SIG-M5 (cell line): ENCODE data around the gene RABL3.
"Not testable (repeated sequence)": the region's sequence is repeated elsewhere in the genome, so short reads cannot be mapped to it uniquely, and the experiment has no call there.

ENCODE experiments used
- DNase-seq: peaks from one replicate; lab custom pipeline; 2025; lab: John Stamatoyannopoulos, UW

Gene RABL3

DNA sequence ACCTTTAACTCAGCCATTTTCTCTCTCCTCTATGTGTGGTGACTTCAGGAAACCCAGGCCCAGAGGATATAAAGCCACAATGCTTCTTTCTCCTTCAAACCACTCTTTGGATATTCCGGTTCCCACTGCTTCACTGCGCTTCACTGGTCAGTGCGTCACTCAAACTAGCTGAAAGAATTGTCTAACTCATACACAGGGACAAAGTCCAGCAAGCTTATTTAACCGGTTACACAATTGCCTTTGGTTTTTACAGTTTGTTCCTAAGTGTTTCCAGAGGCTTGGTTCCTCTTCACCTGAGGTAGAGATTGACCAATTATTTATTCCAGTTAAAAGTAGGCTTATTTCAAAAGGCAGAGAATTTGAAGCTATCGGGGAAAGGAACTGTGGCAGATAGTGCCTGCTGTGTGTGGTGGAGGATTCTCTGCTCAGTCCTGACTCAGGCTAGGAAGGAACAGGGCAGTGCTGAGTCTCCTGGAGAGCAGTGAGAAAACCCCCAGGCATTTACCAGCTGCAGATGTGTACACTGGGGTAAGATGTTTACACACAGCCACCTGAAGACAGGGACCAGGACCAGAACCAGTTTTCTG is 60.1 kb downstream of the RABL3 start, which contains the start of gene HGD:
Gene HGD, minus strand, starts transcription at position 145 of the 587 bp plus-strand sequence. Its CDS starts 128 bp downstream, at position 17.
- no peak for DNase-seq

DNA sequence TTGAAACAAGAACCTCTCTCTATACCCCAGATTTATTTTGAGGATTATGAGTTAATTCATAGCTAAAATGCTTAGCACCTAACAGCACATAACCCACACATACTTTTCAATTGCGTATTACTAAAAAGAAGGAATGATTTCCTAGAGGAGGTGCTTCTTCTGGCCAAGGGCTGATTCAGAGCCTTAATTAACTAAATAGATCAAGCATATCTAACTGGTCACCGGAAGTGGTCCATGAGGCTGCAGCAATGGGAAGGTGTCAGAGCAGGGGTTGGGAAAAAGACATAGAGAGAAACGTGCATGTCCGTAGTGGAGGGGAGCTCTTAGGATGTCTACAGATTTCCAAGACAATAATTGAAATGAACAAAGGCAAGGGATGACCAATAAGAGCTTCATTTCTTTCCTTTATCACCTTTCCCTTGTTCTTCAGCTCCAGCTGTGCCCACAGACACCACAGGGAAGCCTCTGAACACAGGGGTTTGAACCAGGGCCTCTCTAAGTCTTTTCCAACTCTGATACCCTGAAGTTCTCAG is 60.7 kb downstream of the RABL3 start:
- no peak for DNase-seq

DNA sequence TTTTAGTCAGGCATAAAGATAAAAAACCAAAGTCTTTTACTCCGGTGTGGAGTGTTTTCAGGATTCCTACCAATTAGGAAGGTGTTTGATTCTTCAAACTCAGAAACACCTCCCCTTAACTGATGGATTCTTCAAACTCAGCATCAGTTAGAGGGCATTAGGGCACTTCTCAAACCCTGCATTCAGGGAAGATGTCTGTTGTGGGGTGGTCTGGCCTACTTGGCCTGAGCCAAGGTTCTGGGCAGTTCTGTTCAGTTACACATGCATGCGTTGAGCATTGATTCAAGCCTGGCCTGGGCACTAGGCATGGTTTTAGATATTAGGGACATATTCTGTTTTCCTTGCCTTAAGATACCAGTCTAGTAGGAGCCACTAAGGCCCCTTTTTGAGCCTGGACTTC is 61.3 kb downstream of the RABL3 start:
- DNase-seq, result no peak

DNA sequence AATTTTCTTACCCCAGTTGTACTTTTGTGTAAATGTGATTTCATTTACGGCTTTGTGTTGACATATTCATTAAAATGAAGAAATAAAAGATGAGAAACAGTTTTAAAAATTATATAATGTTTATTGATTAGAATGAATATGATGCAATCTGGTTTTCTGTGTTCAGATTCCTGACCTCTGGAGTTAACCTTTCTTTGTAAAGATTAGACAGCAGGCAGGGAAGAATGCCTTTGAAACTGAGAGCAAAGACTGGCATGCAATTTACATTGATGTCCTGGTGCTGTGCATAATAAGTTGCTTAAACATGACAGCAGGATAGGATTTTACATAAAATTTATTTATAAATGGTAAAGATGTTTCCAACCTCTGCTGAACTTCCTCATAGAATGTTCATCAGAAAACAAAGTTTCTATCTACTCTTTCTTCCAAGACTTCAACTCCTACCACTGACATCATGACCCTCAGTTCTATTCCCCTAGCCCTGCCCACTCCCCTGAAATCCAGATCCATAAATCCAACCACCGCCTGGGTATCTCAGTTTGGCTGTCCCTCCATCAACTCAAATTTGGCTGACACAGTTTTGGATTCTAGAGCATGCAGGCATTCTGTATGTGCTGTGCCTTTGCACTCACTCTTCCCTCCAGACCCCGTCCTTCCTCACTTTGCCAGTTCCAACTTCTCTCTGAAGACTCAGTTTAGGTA is 62.0 kb downstream of the RABL3 start:
- DNase-seq, result no peak

DNA sequence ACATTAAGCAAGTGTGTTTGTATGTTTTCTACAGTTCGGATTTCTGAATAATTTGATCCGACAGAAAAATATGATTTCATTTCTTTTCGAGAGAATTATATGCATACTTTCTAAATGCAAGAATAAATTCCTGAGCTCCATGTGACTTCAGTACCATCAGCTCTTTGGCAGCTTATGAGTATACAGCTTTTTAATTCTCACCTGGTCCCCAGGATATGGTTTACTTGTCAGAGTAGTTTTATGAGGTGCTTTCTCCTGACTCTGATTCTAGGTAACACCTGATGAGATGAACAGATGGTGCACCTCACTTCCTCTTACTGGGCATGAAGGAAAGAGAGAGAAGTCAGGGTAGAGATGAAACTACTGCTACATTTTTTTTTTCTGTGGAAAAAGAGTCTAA is 63.3 kb downstream of the RABL3 start:
- DNase-seq, result no peak

DNA sequence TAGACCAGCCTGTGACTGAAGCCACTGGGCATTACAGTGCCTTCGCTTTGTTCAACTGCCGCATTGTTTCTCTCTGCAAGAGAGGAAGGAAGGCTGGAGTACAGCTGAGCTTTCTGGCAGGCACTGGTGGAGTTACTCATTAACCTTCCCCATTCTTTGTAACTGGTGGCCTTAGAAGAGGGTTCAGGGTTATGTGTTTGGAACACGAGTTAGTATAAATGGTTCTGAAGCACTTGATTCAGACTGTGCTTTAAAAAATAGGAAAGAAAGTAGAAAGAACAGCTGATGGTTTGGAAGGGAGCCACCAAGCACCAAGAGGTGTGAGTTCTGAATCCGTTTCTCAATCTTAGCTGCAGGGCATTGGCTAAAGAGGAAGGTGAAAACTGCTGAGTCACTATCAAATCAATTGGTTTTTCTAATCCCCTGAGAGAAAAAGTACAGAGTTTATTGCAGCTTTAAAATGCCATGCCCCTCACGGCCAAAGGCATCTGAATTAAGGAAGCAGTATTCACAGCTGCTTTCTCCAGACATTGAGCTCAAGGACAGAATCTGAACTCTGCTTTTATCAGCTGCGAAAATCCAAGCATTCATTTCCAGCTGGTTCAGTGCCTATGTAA is 63.9 kb downstream of the RABL3 start:
- DNase-seq, result peak; percentile 54

DNA sequence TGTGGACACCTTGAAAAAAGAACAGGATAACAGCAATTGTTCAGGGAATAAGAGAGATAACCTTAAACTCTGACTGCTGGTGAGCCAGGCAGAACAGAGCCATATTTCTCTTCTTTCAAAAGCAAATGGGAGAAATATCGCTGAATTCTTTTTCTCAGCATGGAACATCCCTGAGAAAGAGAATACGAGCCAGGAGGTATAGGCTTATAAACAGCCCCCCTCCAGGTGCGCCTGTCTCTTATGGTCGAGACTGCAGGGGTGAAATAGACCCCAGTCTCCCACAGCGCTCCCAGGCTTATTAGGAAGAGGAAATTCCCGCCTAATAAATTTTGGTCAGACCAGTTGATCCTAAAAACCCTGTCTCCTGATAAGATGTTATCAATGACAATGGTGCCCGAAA is 65.1 kb downstream of the RABL3 start:
- not testable (repeated sequence) for DNase-seq

DNA sequence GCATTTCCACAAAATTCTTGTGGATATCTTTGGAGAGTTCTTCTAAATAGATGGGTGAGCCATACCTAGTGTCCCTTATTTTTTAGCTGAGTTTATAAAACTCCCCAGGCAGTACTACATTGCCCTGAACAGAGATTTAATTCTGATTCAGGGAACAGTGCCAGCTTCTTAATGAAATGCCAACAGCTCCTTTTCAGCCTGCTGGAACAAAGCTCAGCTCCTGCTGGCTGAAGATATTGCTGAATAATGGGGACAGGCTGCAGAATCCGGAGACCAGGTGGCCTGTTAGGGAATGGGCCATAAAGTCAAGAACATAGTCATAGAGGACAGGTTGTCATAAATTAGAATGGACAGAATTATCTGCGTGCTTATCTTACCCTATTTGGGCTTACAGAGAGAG is 69.2 kb downstream of the RABL3 start:
- DNase-seq, result no peak

DNA sequence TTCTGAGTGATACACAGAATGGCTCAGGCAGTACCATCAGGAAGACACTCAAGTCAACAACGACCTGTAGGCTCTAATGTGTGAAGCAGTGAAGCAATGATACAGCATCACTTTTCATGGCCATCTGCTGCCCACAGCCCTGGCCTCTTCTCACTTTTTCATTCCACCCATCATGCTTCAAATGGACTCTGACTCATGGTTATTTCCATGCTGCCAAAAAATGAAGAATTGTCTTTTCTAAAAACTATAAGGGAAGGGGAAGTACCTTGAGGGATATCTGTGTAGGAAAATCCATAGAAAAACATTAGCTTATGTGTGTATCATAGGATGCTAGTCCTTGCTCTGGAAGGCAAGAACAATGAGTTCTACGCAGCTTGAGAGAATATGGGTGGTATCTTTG is 71.7 kb downstream of the RABL3 start:
- DNase-seq, result no peak

DNA sequence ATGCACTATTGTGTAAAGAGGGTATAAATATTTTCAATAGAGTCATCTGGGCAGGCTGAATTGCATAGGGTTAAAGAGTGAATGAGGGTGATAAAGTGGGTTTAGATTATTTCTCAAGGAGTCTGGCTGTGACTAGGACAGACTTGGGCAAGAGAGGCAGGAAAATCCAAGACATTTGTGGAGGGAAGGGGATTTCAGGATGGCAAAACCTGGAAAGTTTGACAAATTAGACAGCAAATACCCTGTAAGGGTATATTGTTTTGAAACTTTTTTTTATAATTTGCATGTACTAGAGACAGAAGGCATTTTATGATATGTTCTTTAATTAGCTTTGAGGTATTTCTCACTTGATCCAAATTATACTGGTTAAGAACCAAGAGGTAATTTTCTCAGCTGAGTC is 77.4 kb downstream of the RABL3 start:
- DNase-seq, result no peak

DNA sequence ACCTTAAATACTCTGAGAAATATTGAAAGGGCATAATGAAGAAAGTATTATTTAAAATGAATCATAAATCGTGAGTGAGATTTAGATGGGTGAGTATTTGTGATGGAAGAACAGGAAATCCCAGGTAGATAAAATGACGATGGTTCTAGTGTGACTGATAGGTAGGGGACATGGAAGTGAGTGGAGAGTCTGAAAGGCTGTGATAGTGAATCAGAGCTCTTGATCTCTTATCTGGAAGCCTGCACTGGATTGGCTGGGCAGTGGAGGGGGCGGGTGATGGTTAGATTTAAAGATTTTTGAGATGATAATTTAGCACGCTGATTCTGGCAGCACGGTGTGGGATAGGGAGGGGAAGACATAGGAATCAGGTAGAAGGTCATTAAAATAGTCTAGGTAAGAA is 80.4 kb downstream of the RABL3 start:
- no peak for DNase-seq

DNA sequence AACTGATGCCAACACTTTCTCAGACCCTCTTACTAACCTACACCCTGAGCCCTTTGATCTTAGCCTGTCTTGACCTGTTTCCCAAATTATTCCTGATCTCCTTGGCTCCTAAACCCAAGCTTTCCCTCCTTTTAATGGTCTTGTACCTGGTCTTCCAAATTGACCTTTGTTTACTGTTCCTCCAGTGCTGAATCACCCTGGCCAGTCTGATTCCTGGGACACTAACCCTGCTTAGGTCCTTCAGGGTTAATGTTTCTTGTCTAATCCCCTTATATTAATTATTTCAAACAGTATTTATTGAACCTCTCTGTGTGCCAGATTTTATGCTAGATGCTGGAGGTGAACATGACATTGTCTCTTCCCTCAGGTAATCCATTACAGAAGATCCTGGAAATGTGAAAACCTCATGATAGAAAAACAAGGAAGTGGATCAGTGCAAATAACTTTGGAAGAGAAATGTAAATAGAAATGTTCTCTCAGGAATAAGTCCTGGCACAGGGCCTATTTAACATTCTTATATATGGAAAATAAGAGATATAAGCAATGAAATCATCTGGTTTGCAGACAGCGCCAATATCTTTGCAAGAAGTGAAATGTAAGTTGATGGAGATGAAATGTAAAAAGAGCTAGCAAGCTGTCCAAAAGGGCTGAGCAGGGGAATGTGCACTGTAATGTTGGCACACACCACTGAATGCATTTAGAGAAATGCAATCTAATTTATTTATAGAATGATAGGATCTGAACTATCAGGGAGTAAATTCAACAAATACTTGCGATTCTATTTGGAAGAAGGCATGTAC is 81.0 kb downstream of the RABL3 start:
- no peak for DNase-seq

DNA sequence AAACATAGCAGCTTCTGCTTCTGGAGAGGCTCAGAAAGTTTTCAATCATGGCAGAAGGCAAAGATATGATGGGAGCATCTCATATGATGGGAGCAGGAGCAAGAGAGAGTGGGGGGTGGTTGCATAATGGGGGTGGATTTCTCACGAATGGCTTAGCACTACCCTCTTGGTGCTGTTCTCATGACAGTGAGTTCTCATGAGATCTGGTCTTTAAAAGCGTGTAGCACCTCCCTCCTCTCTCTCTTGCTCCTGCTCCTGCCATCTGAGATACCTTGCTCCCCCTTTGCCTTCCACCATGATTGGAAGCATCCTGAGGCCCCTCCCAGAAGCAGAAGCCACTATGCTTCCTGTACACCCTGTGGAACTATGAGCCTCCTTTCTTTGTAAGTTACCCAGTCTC is 82.5 kb downstream of the RABL3 start:
- no peak for DNase-seq

DNA sequence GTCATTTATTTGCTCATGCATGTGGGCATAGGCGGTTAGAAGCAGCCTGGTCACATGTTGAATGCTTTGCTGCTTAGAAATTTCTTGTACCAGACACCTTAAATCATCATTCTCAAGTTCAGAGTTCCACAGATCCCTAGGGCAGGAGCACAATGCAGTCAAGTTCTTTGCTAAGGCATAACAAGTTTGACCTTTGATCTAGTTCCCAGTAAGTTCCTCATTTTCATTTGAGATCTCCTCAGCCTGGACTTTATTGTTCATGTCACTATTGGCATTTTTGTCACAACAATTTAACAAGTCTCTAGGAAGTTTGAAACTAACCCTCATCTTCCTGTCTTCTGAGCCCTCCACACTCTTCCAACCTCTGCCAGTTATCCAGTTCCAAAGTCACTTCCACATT is 83.0 kb downstream of the RABL3 start:
- no peak for DNase-seq

DNA sequence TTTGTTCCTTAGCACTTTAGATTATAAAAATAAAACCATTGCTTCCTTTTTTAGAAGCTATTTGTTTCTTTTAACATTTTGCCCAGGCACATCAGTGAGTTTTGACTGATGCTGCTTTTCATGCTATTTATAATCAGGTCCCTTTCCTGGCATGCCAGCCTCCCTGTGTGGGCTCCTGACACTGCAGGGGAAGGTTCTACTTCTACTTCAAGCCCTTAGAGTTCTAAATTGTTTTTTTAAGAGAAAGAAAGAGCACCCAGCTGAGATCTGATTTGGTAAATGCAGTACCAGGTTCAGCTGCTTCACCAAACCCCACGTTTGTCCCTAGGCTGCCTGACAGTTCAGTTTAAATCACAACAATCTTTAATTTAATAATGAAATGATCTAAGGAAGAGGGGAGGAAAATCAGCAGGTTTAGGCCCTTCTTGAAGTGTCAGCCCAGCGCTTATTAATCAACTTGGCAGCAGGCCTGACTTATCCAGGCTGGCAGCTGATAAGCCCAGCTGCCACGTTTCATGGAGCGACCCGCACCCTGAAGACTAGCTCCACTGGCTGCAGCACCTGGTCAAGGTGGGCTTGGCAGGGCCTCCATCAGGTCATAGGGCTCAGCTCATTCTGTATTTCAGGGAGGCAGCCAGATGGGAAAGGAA is 89.3 kb downstream of the RABL3 start:
- DNase-seq, result no peak

DNA sequence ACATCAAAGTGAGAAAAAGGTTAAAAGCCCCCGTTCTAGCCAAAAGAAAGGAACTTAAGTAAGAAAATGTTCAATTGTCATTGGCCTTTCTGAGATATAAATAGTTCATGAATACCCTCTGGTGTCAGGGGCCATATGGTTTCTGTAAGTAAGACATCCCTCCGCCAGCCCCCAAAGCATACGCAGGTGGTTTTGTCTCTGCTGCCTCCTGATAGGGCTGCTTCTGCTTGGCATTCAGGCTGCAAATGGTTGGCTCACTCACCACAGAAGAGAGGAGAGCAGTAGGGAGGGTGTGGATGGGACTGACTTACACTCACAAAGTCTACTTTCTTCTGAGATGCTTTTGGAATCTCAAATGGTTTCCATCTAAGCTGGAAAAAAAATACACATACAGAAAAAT is 90.0 kb downstream of the RABL3 start:
- no peak for DNase-seq

DNA sequence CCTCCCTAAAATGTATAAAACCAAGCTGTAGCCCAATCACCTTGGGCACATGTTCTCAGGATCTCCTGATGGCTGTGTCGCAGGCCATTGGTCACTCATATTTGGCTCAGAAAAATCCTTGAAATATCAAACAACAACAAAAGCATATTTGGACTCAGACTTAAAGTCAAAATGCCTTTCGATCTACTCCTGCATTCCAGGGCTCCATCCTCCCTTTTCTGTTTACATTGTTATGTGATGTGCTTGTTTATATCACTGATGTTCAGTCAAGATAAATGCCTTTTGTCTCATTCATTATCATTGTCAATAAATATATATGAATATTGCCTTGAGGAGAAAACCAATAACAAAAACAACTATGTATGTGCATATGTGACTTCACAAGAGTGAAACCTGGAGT is 92.0 kb downstream of the RABL3 start:
- no peak for DNase-seq

DNA sequence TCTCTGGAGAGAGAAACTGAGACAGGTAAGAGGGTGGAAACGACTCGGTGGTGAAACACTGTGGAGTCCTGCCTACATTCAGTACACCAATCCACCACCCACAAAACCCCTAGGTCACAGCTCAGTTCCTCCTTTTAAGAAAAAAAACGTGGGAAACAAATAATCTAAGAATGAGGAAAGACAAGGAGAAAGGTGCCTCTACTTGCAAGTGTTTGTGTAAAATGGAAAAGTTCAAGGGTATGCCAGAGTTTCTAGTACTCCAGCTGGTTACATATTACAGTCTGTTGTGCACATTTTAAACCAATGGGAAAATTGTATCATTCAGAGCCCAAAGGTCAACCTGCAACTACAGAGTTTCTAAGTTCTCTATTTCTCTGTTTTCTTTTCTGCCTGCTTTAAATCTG is 92.5 kb downstream of the RABL3 start:
- no peak for DNase-seq

DNA sequence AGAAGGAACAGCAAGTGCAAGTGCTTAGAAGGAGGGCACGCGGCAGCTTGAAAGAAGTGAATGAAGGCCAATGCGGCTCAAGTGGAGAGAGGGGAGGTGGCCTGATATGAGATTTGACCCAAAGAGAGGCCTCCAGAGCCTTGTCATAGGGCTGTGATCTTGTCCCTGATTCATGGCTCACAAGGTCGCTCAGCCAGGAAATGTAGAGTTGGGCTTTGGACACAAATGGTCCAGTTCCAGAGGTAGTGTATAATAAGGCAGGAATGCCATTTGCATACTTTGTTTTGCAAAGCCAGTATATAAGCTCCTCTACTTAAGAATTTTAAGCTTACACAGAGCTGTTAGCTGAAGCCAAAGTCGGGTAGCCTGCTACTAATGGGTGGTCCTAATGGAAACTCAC is 94.0 kb downstream of the RABL3 start:
- no peak for DNase-seq

DNA sequence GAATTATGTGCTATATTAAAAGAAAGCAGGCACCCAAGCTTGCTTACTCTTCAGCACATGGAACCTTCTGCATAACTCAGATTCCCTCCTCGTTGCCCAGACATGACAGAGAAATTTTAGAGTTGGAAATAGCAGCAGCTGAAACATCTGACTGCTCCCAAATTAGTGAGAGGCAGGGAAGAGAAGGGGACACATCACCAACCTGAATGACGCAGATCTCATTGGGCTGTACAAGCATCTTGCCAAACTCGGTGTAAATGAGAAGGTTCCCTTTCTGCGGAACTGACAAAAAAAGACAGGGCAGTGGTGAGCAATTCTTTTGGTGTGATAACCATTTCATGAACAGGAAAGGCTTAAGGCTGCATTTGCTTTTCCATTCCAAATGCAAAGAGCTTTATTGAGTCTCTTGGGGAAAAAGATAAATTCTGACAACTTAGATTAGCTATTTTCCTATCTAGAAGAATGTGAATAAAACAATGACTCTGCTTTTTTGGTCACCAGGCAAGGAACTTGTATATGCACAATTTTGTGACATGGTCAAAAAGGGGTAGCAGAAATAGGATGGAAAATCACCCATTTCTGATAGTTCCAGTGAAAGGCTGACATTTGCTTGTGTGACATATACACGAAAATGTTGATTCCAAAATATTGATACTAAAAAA is 95.4 kb downstream of the RABL3 start:
- no peak for DNase-seq

DNA sequence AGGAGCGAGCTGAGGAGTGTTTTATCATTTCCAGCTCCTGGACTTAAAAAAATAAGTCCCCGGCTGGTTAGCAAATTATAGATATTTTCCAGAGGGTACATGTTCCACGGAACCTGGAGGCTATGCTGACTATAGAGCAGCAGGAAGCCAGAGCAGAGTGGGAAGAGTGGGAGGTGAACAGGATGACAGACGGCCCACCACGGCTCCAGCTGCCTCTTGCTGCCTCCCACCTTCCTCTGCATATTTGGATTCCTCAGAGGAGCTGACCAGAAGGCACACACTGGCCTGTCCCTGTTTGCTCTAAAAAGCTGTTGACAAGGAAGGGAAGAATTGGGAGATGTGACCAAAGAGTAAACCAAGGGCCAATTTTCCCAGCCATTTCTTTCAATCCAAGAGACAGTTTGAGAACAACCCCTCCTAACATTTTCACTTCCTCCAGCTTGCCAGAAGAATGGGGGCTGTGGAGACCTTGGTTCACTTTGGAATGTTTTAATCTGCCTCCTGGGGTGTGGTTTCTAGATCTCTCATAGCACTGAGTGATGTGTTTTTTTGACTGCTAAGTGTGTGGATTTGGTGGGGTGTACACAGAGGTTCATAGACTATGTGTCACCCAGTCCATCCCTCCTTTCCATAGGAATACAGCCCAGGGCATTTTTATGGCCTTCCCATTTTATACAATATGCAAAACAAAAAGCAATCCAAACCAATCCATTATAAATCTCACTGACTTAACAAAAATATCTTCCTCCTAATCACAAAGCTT is 97.1 kb downstream of the RABL3 start:
- no peak for DNase-seq
